SK-N-SH (cell line): ENCODE measurements around the gene CLSTN2. TPM values are rescaled to one million over a fixed set of nuclear protein-coding genes. Genes with fewer than 3 reads are reported as not detected.

Experiments used
- CTCF ChIA-PET: fragments of 300-600, 350-600 bp; formaldehyde crosslinking; extraction: SDS; loops from one replicate; lab custom pipeline; 2021; lab: Yijun Ruan, JAX
- POLR2A ChIA-PET: fragments of 350-600 bp; sonication (Branson Sonifier 250); formaldehyde crosslinking; extraction: SDS; loops from one replicate; lab custom pipeline; 2020; ENCODE audit warnings: antibody characterized with exemption, inconsistent platforms; lab: Yijun Ruan, JAX
- DNase-seq: peaks from one replicate; pipeline ENCODE4 v3.0.0; 2012
- H2AFZ ChIP-seq: fragments of 200-600 bp; sonication (generic); 2 replicates; pipeline ENCODE4 v1.8.1; 2016; ENCODE audit warnings: antibody characterized with exemption, mild to moderate bottlenecking, low read depth
- H3F3A ChIP-seq: fragments of 200-600 bp; sonication (generic); replicated peaks from 2 replicates; pipeline ENCODE3; 2016; ENCODE audit warnings: antibody characterized with exemption, mild to moderate bottlenecking; ENCODE audit not compliant: insufficient read depth
- H3K27ac ChIP-seq, 2 experiments: fragments of 200-500 bp in 1 of 2; fragments of 200-600 bp in 1 of 2; sonication (Bioruptor generic) in 1 of 2; sonication (generic), shearing (Covaris generic) in 1 of 2; 2 replicates each; pipeline versions ENCODE4 v1.5.1 to v1.6.1; 2014 to 2016; ENCODE audit warnings: low read depth in 2 of 2, inconsistent platforms in 1 of 2, low read length in 1 of 2, mild to moderate bottlenecking in 1 of 2, mixed read lengths in 1 of 2
- H3K27me3 ChIP-seq: fragments of 200-600 bp; sonication (generic), shearing (Covaris generic); 2 replicates; pipeline ENCODE4 v1.6.1; 2016; ENCODE audit warnings: mixed run types; ENCODE audit not compliant: insufficient read depth
- H3K36me3 ChIP-seq, 2 experiments: fragments of 200-500 bp in 1 of 2; fragments of 200-600 bp in 1 of 2; sonication (Bioruptor generic) in 1 of 2; sonication (generic) in 1 of 2; replicated peaks in 1 of 2; 2 replicates each; pipeline versions ENCODE3 to v1.5.1; 2014 to 2016; ENCODE audit warnings: low read length in 1 of 2, mild to moderate bottlenecking in 1 of 2; ENCODE audit not compliant: insufficient read depth in 2 of 2, control insufficient read depth in 1 of 2
- H3K4me1 ChIP-seq, 2 experiments: fragments of 200-500 bp in 1 of 2; fragments of 200-600 bp in 1 of 2; sonication (Bioruptor generic) in 1 of 2; sonication (generic), shearing (Covaris generic) in 1 of 2; 2 replicates each; pipeline versions ENCODE4 v1.5.1 to v1.6.1; 2014 to 2016; ENCODE audit warnings: low read depth in 1 of 2, low read length in 1 of 2, mixed run types in 1 of 2; ENCODE audit not compliant: insufficient read depth in 2 of 2, control insufficient read depth in 1 of 2
- H3K4me2 ChIP-seq: fragments of 200-600 bp; sonication (generic), shearing (Covaris generic); 2 replicates; pipeline ENCODE4 v1.6.1; 2017; ENCODE audit warnings: mixed run types
- H3K4me3 ChIP-seq, 2 experiments: fragments of 200-500 bp in 1 of 2; fragments of 200-600 bp in 1 of 2; sonication (Bioruptor generic) in 1 of 2; sonication (generic), shearing (Covaris generic) in 1 of 2; 2 replicates each; pipeline versions ENCODE4 v1.5.1 to v1.8.1; 2014 to 2016; ENCODE audit warnings: low read depth in 2 of 2, inconsistent platforms in 1 of 2, low read length in 1 of 2, mild to moderate bottlenecking in 1 of 2, mixed read lengths in 1 of 2, moderate library complexity in 1 of 2
- H3K79me2 ChIP-seq: fragments of 200-600 bp; sonication (generic); 2 replicates; pipeline ENCODE4 v1.8.1; 2017; ENCODE audit warnings: mild to moderate bottlenecking; ENCODE audit not compliant: insufficient read depth
- H3K9ac ChIP-seq: fragments of 200-600 bp; sonication (generic); 2 replicates; pipeline ENCODE4 v1.6.1; 2017; ENCODE audit warnings: mixed run types
- H3K9me2 ChIP-seq: fragments of 200-600 bp; sonication (generic); 2 replicates; pipeline ENCODE4 v1.6.1; 2017; ENCODE audit warnings: mixed run types
- H3K9me3 ChIP-seq: fragments of 200-600 bp; sonication (generic); 2 replicates; pipeline ENCODE4 v1.6.1; 2017; ENCODE audit warnings: mixed run types, mild to moderate bottlenecking, moderate library complexity
- H4K20me1 ChIP-seq: fragments of 200-600 bp; sonication (generic); 2 replicates; pipeline ENCODE4 v1.6.1; 2017; ENCODE audit warnings: mild to moderate bottlenecking, mixed run types; ENCODE audit not compliant: insufficient read depth
- CHD2 ChIP-seq: fragments of 150-350 bp; IDR thresholded peaks from 2 replicates; pipeline ENCODE4 v1.6.1; 2018; ENCODE audit warnings: low read length; ENCODE audit not compliant: partially characterized antibody
- EZH2phosphoT487 ChIP-seq: fragments of 200-600 bp; sonication (generic); IDR thresholded peaks from 2 replicates; pipeline ENCODE4 v1.6.1; 2017; ENCODE audit warnings: low read depth, mixed run types, mild to moderate bottlenecking, antibody characterized with exemption, moderate library complexity, borderline replicate concordance
- NRF1 ChIP-seq: IDR thresholded peaks from 2 replicates; pipeline ENCODE4 v1.6.1; 2012; ENCODE audit warnings: low read depth, mild to moderate bottlenecking, low read length
- POLR2AphosphoS5 ChIP-seq: IDR thresholded peaks from 2 replicates; pipeline ENCODE4 v1.6.1; 2012; ENCODE audit warnings: low read depth, low read length
- RAD21 ChIP-seq: IDR thresholded peaks from 2 replicates; pipeline ENCODE4 v1.6.1; 2012; ENCODE audit warnings: mild to moderate bottlenecking, low read length
- RCOR1 ChIP-seq: fragments of 150-350 bp; IDR thresholded peaks from 2 replicates; pipeline ENCODE4 v1.6.1; 2017; ENCODE audit warnings: antibody characterized with exemption, low read length
- TCF12 ChIP-seq: IDR thresholded peaks from 2 replicates; pipeline ENCODE4 v1.4.0; 2012
- YY1 ChIP-seq: IDR thresholded peaks from 2 replicates; pipeline ENCODE4 v1.4.0; 2012; ENCODE audit warnings: low read depth, mild to moderate bottlenecking
- WGBS: methylation state at CpG from one replicate; pipeline ENCODE4 v1.1.6; 2017; ENCODE audit warnings: low lambda C conversion rate; 5-methylcytosine and 5-hydroxymethylcytosine counted together
- polyA plus RNA-seq, 3 experiments: library from polyadenylated mRNA; depleted of rRNA; stranded (reverse); fragments of >200 nt; gene quantifications; 2 replicates each; pipeline ENCODE4 v1.2.3, GENCODE V29; 2012
- TF ChIP-seq, protein P1 (sequence below): fragments of 150-350 bp; IDR thresholded peaks from 2 replicates; pipeline ENCODE4 v1.6.1; 2017; ENCODE audit warnings: antibody characterized with exemption, low read length, low read depth, borderline replicate concordance
- TF ChIP-seq, protein P2 (sequence below): fragments of 200-600 bp; sonication (generic); IDR thresholded peaks from 2 replicates; pipeline ENCODE4 v1.6.1; 2017; ENCODE audit warnings: antibody characterized with exemption, mild to moderate bottlenecking, moderate library complexity
- TF ChIP-seq, protein P3 (sequence below): IDR thresholded peaks from 2 replicates; pipeline ENCODE4 v1.4.0; 2012; ENCODE audit warnings: low read depth

The CLSTN2 gene
- polyA plus RNA-seq, 1 of the 3 experiments (the other 2 are of a cell fraction): 0.02 TPM

DNA sequence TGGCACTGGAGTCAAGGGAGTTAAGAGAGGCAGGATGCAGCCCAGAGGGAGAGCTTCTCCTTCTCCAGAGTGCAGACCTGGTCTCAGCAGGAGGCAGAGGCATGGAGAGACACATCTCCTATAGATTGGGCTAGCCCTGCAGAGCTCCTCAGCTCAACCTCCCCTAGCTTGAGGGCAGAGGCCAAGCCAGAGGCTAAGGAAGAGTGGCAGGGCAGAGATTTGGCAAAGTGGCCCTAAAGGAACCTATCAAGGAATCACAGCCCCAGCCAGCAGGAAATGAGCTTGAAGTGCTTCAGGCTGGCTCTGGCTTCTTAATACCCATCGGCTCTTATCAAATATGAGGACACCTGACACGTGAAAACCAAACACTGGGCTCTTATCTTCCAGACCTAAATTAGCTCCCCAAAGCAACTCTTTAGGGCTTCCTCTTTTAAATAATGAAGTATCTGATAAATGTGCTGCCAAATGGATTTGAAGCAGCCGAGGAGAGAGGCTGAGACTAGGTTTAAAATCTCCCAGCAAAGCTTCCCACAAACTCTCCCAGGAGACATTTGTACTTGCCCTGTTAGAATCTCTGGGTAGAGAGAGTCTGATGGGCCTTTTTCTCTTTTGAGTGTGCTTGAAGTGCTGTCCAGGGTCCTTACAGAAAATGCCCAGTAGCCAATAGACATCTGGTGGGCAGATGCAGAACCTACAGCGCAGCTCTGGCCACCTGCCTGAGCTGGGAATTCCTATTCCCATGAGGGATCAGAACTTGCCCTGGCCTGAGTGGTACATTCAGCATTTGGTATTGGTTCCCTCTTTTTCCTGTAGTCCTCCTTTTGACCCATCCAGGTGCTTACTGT lies 271.4 kb downstream of the CLSTN2 start (continued):
- TF ChIP-seq RCOR1 (0 out of 2 replicates have a peak, but pooled peaks have one; percentile 15), RAD21 (peak; percentile 38; the same call in 1 of the 2 replicates), EZH2phosphoT487 (no peak), TCF12 (no peak)
- TF ChIP-seq, protein P1, sequence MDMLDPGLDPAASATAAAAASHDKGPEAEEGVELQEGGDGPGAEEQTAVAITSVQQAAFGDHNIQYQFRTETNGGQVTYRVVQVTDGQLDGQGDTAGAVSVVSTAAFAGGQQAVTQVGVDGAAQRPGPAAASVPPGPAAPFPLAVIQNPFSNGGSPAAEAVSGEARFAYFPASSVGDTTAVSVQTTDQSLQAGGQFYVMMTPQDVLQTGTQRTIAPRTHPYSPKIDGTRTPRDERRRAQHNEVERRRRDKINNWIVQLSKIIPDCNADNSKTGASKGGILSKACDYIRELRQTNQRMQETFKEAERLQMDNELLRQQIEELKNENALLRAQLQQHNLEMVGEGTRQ: no peak

DNA sequence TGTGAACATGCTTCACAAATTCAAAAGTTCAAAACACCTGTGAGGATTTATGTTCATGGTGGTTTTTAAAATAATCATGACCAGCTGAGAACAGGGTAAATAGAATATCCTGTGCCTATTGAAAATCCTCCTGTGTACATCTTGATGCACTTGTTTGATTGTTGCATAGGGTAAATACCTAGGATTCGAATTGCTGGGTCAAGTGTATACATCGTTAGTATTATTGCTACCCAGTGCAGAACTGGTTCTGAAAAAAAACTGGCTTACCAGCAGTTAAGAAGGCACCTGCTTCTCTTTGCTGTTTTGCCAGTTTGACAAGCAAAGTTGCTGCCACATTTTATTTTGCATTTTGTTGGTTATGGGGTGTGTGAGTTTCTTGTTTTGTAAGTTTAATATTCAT lies 272.6 kb downstream of the CLSTN2 start:
- Histone ChIP-seq H3K4me3 (no peak overlapping the region), H3K36me3 (no peaks in the 10 kb centered on the region), H3K4me2 (no peak overlapping the region), H3K9ac (no peak overlapping the region), H3K9me3 (no peaks in the 10 kb centered on the region), H3K27me3 (no peaks in the 10 kb centered on the region), H2AFZ (no peak overlapping the region), H4K20me1 (no peaks in the 10 kb centered on the region), H3K79me2 (no peaks in the 10 kb centered on the region), H3K4me1 (peaks cover 0 to 23% of the 10 kb centered on the region in 2 experiments; a peak in 2 of 4 replicates), H3F3A (no peaks in the 10 kb centered on the region), H3K9me2 (no peaks in the 10 kb centered on the region), H3K27ac (no peak overlapping the region; a peak in 1 of 4 replicates)
- ChIA-PET CTCF (interaction anchor here (1.7 to 2.3 kb wide), 3 partner anchors 8 to 270 kb away, joined by 5 to 14 read pairs (median 6); no protein-coding TSS in a partner anchor), POLR2A (no interaction called here)
- DNase-seq: no peak
- TF ChIP-seq CHD2: no peak
- TF ChIP-seq NRF1: no peak
- TF ChIP-seq EZH2phosphoT487: no peak
- no peak for TF ChIP-seq YY1
- no peak for TF ChIP-seq POLR2AphosphoS5
- WGBS: 21% methylated on average over 2 of the region's 2 CpGs

DNA sequence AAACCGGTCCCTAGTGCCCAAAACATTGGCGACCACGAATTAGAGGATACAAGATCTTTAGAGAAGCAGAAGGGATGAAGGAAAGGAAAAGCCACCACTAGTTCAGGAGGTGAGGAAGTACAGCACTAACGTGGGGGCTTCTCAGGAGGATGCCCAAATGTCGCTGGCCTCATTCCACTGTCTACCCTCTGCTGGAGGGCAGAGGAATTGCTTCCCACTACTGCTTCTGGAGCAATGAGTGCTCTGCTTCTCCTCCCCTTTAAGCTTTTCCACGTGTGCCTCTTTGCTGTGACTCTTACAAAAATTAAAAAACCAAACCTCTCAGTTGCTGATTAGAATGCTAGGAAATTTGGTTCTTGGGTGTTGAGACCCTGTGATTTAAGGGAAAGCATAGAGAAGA lies 281.3 kb downstream of the CLSTN2 start:
- H3K4me1 ChIP-seq: no peaks in the 10 kb centered on the region; a peak in 1 of 4 replicates
- H3K4me2 ChIP-seq: no peak overlapping the region
- no peak for DNase-seq
- H3K36me3 ChIP-seq: no peaks in the 10 kb centered on the region
- TF ChIP-seq, protein P2, sequence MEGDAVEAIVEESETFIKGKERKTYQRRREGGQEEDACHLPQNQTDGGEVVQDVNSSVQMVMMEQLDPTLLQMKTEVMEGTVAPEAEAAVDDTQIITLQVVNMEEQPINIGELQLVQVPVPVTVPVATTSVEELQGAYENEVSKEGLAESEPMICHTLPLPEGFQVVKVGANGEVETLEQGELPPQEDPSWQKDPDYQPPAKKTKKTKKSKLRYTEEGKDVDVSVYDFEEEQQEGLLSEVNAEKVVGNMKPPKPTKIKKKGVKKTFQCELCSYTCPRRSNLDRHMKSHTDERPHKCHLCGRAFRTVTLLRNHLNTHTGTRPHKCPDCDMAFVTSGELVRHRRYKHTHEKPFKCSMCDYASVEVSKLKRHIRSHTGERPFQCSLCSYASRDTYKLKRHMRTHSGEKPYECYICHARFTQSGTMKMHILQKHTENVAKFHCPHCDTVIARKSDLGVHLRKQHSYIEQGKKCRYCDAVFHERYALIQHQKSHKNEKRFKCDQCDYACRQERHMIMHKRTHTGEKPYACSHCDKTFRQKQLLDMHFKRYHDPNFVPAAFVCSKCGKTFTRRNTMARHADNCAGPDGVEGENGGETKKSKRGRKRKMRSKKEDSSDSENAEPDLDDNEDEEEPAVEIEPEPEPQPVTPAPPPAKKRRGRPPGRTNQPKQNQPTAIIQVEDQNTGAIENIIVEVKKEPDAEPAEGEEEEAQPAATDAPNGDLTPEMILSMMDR: peak; percentile 34; the same call in 1 of the 2 replicates
- TF ChIP-seq, protein P3, sequence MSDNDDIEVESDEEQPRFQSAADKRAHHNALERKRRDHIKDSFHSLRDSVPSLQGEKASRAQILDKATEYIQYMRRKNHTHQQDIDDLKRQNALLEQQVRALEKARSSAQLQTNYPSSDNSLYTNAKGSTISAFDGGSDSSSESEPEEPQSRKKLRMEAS: no peak
- H3K79me2 ChIP-seq: no peaks in the 10 kb centered on the region
- no peaks in the 10 kb centered on the region for H3K9me3 ChIP-seq
- H2AFZ ChIP-seq: no peak overlapping the region
- no peaks in the 10 kb centered on the region for H4K20me1 ChIP-seq
- WGBS: 46% methylated on average over 6 of the region's 6 CpGs
- no peak overlapping the region for H3K4me3 ChIP-seq
- H3K27me3 ChIP-seq: no peaks in the 10 kb centered on the region
- H3F3A ChIP-seq: no peaks in the 10 kb centered on the region
- H3K9me2 ChIP-seq: no peaks in the 10 kb centered on the region
- H3K27ac ChIP-seq: no peak overlapping the region
- ChIA-PET CTCF (interaction anchor here (0.8 to 2.1 kb wide), 3 partner anchors 10 to 279 kb away, joined by 3 to 7 read pairs (median 6); no protein-coding TSS in a partner anchor), POLR2A (no interaction called here)
- H3K9ac ChIP-seq: no peak overlapping the region
